ENCODE measurements around the gene MCU. TPM values are rescaled to one million over a fixed set of nuclear protein-coding genes. Genes with fewer than 3 reads are reported as not detected.

Gene MCU
- total and polyA plus RNA-seq, 10 of the 15 experiments (the other 5 are each of a cell fraction or from before 2014, with no cell fraction given): 5.1 to 49.1 (median 17.9) TPM

DNA sequence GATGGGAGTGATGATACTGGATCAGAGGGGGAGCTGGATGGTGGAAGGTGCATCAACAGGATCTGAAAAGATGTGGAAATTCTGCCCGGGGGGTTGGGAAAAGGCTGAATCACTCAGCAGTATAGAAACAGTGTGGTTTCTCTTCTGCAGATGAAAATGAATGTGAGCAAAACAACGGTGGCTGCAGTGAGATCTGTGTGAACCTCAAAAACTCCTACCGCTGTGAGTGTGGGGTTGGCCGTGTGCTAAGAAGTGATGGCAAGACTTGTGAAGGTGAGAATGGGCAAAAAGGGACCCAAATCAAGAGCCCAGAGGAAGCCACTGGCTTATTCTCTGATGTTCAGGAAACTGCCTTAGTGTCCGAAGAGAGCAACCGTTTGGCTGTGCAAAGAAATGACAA, 214.5 kb downstream of the MCU start:
- Histone ChIP-seq H3K4me2 (ENCODE audit: control insufficient read depth, insufficient read depth) (no peak overlapping the region), H3K36me3 (ENCODE audit: control insufficient read depth in 2 of 2, insufficient read depth in 2 of 2, low read length in 1 of 2) (no peaks in the 10 kb centered on the region), H3K27me3 (replicated peaks in 1 of 2; ENCODE audit: control insufficient read depth in 2 of 2, insufficient read depth in 2 of 2, low read length in 1 of 2) (no peaks in the 10 kb centered on the region), H4K20me1 (ENCODE audit: control insufficient read depth, insufficient read depth) (no peaks in the 10 kb centered on the region), H3K27ac (ENCODE audit: control insufficient read depth, insufficient read depth) (no peak overlapping the region), H3K79me2 (ENCODE audit: control insufficient read depth, insufficient read depth, low read length) (no peaks in the 10 kb centered on the region), H3K9ac (ENCODE audit: control insufficient read depth, insufficient read depth, low read length) (no peak overlapping the region), H3K4me3 (no peak overlapping the region), H3K4me1 (ENCODE audit: control insufficient read depth, insufficient read depth, low read length) (no peaks in the 10 kb centered on the region), H3K9me3 (replicated peaks; ENCODE audit: control insufficient read depth, insufficient read depth, low read length) (no peaks in the 10 kb centered on the region), H2AFZ (ENCODE audit: control insufficient read depth, low read depth, low read length) (no peak overlapping the region)
- BruUV-seq (replicated peaks): no TSS peak
- SMC1A ChIA-PET (ENCODE audit: uncharacterized antibody, unreplicated experiment): no interaction called here
- POLR2A ChIA-PET: no interaction called here
- ATAC-seq (no peak), FAIRE-seq (no peak), DNase-seq (ENCODE audit: low read depth, low spot score) (no peak)
- CTCF ChIA-PET: no interaction called here
- intact Hi-C loops (cut with micrococcal nuclease; ENCODE audit: unreplicated experiment): no loop called here
- RAD21 ChIA-PET (ENCODE audit: unreplicated experiment): no interaction called here
- in situ Hi-C loops (cut with MboI): no loop called here
- TF ChIP-seq CHD1 (IDR thresholded peaks at IDR 0.05; ENCODE audit: low read depth, low read length): no peak
- no peak for TF ChIP-seq ZNF274 (IDR thresholded peaks at IDR 0.05; ENCODE audit: insufficient read depth, insufficient read length)
- TF ChIP-seq NBN (IDR thresholded peaks at IDR 0.05): no peak
- no peak for TF ChIP-seq NFXL1 (IDR thresholded peaks at IDR 0.05; ENCODE audit: borderline replicate concordance)
- no peak for TF ChIP-seq SMC3 (IDR thresholded peaks at IDR 0.05; ENCODE audit: borderline replicate concordance, low read length)
- TF ChIP-seq BACH1 (IDR thresholded peaks at IDR 0.05; ENCODE audit: borderline replicate concordance): no peak
- no peak for TF ChIP-seq IKZF2 (IDR thresholded peaks at IDR 0.05)
- no peak for TF ChIP-seq KLF5 (IDR thresholded peaks at IDR 0.05; ENCODE audit: partially characterized antibody)
- no peak for TF ChIP-seq EP300 (IDR thresholded peaks at IDR 0.05; ENCODE audit: borderline replicate concordance in 1 of 2, control insufficient read depth in 1 of 2, low read depth in 2 of 2, low read length in 2 of 2)
- TF ChIP-seq YY1 (IDR thresholded peaks at IDR 0.05; ENCODE audit: low read depth, low read length): no peak
- no peak for TF ChIP-seq MEF2A (IDR thresholded peaks at IDR 0.05; ENCODE audit: insufficient read depth, low read depth, low read length)
- no peak for TF ChIP-seq EZH2 (IDR thresholded peaks at IDR 0.05; ENCODE audit: borderline replicate concordance, control insufficient read depth, low read depth, low read length)
- TF ChIP-seq, protein P1, sequence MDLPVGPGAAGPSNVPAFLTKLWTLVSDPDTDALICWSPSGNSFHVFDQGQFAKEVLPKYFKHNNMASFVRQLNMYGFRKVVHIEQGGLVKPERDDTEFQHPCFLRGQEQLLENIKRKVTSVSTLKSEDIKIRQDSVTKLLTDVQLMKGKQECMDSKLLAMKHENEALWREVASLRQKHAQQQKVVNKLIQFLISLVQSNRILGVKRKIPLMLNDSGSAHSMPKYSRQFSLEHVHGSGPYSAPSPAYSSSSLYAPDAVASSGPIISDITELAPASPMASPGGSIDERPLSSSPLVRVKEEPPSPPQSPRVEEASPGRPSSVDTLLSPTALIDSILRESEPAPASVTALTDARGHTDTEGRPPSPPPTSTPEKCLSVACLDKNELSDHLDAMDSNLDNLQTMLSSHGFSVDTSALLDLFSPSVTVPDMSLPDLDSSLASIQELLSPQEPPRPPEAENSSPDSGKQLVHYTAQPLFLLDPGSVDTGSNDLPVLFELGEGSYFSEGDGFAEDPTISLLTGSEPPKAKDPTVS (IDR thresholded peaks at IDR 0.05; ENCODE audit: low read depth, low read length): no peak
- WGBS (ENCODE audit: insufficient coverage, insufficient replicate concordance, low lambda C conversion rate, missing lambda C conversion rate): 81% methylated on average over 6 of the region's 6 CpGs

Measured in GM12878 (cell line).